Measurements from ENCODE around the gene GUCY1B1.

- TF ChIP-seq CTCF (IDR thresholded peaks at IDR 0.05; ENCODE audit: low read depth, low read length, poor library complexity, severe bottlenecking) (no peak), EZH2phosphoT487 (IDR thresholded peaks at IDR 0.05; ENCODE audit: borderline replicate concordance, low read length) (no peak)
Measured at GRCh38 chr4:155741546-155741945, 17.3 kb upstream of the GUCY1B1 start.

All from DOHH2 (cell line).